PC-9 (cell line): ENCODE data around the gene SND1.

Experiments
- CTCF ChIP-seq: fragments of 200-600 bp; sonication (generic); conservative IDR thresholded peaks from 2 replicates; pipeline ENCODE4 v1.6.1; 2017; ENCODE audit warnings: mixed run types, antibody characterized with exemption, mild to moderate bottlenecking, moderate library complexity
- EZH2 ChIP-seq: fragments of 200-600 bp; sonication (generic); IDR thresholded peaks from 2 replicates; pipeline ENCODE4 v1.8.0; 2017; ENCODE audit warnings: antibody characterized with exemption, low read depth

GRCh38 chr7:127741764-127742375 is 89.9 kb downstream of the SND1 start:
- no peak for TF ChIP-seq CTCF
- no peak for TF ChIP-seq EZH2
